Adrenal gland (tissue), 12 donors: ENCODE data around the gene SHISA2. TPM values are rescaled to one million over a fixed set of nuclear protein-coding genes. Genes with fewer than 3 reads are reported as not detected.

Source experiments
- DNase-seq, 7 donors: peaks; one replicate each; pipeline ENCODE4 v3.0.0-alpha.2; 2019 to 2020
- H3K27ac ChIP-seq, 5 donors: fragments of 200-600 bp; sonication (generic) in 4 of 5; 1 replicate in 3 of 5; 2 replicates in 2 of 5; pipeline versions ENCODE4 v1.5.1 to v1.8.0; 2016 to 2020; ENCODE audit warnings: mild to moderate bottlenecking in 1 of 5
- H3K27me3 ChIP-seq: fragments of 200-600 bp; 2 replicates; pipeline ENCODE4 v1.8.0; 2021
- H3K36me3 ChIP-seq, 2 donors: fragments of 200-600 bp; replicated peaks in 1 of 2; 1 replicate in 1 of 2; 2 replicates in 1 of 2; pipeline versions ENCODE4 v1.5.1 to v1.8.0; 2018 to 2022
- H3K4me1 ChIP-seq, 2 donors: fragments of 200-600 bp; replicated peaks in 1 of 2; 1 replicate in 1 of 2; 2 replicates in 1 of 2; pipeline versions ENCODE4 v1.5.1 to v1.8.0; 2018 to 2021
- H3K4me3 ChIP-seq, 4 donors: fragments of 200-600 bp; sonication (generic) in 3 of 4; one replicate each; pipeline ENCODE4 v1.5.1; 2016 to 2018
- H3K9me3 ChIP-seq, 3 donors: fragments of 200-600 bp; sonication (generic) in 1 of 3; replicated peaks in 1 of 3; 1 replicate in 2 of 3; 2 replicates in 1 of 3; pipeline versions ENCODE4 v1.5.1 to v1.8.0; 2016 to 2021
- CTCF ChIP-seq, 6 experiments: fragments of 450-650 bp in 4 of 6; fragments of 200-600 bp in 2 of 6; sonication (generic) in 1 of 6; IDR thresholded peaks; 1 replicate in 5 of 6; 2 replicates in 1 of 6; pipeline versions ENCODE4 v1.5.1 to v1.8.0; 2016 to 2021; ENCODE audit warnings: antibody characterized with exemption in 6 of 6, mild to moderate bottlenecking in 2 of 6, moderate library complexity in 1 of 6
- POLR2A ChIP-seq, 2 donors: fragments of 450-650 bp; IDR thresholded peaks; one replicate each; pipeline ENCODE4 v1.6.1; 2017; ENCODE audit warnings: antibody characterized with exemption in 2 of 2, mild to moderate bottlenecking in 2 of 2, moderate library complexity in 1 of 2
- WGBS, 4 donors: extraction: QIAGEN DNeasy Blood & Tissue Kit in 2 of 4; methylation state at CpG; one replicate each; pipeline versions ENCODE4 v1.1.5 to v1.1.7; 2013 to 2017; 5-methylcytosine and 5-hydroxymethylcytosine counted together
- intact Hi-C, 2 donors: fragments of 100-400 bp; cut with DNase I; formaldehyde crosslinking; loops; one replicate each; pipeline versions ENCODE4 v1.14.1 to v1.15.0; 2022 to 2023
- polyA plus RNA-seq, 3 donors: library from polyadenylated mRNA; stranded (reverse); fragments of 200-250 nt in 2 of 3; fragments of 350-450 nt in 1 of 3; fragmentation: Illumina TruSeq in 1 of 3; extraction: RNeasy Lipid Tissue Mini Kit (QIAGEN cat#74804) in 1 of 3; gene quantifications; one replicate each; pipeline ENCODE4 v1.2.3, GENCODE V29; 2013 to 2014
- total RNA-seq, 9 donors: library from RNA; depleted of rRNA in 4 of 9; stranded (reverse); fragments of >200 nt in 4 of 9; fragments of 120-200 nt in 1 of 9; fragmentation: NEBNext Ultra II Directional in 1 of 9; extraction: Animal tissue kit (Norgen Biotek cat#: 25700) in 1 of 9; gene quantifications; one replicate each; pipeline versions ENCODE4 v1.1.0 to v1.2.4, GENCODE V29; 2013 to 2023
- donor health status: healthy with polysubstance abuse.
- donor health status: Bipolar disorder and iron deficiency.
- donor health status: DM: yes; HTN: yes; CAD: no.
- donor health status: DM: no; HTN: no; CAD: no.
- donor health status: DM: no; HTN: no; CAD: no.
- donor health status: DM: yes; HTN: yes; CAD: no.

SHISA2 gene
- total and polyA plus RNA-seq, 12 donors: 0.07 to 2.6 (median 0.26) TPM; not detected in 5

- no peak overlapping the region for H3K4me3 ChIP-seq
- intact Hi-C loops: no loop called here
- H3K9me3 ChIP-seq: no peaks in the 10 kb centered on the region
- TF ChIP-seq CTCF (IDR thresholded peaks at IDR 0.05) (no peak), POLR2A (IDR thresholded peaks at IDR 0.05) (no peak)
- WGBS, 4 donors: 60 to 78% (median 65%) methylated on average over 2 of the region's 2 CpGs
- no peaks in the 10 kb centered on the region for H3K4me1 ChIP-seq
- H3K27ac ChIP-seq: no peak overlapping the region
- no peaks in the 10 kb centered on the region for H3K36me3 ChIP-seq
- no peak for DNase-seq
- H3K27me3 ChIP-seq: no peaks in the 10 kb centered on the region
Observed at GRCh38 chr13:26021516-26021915, 30.3 kb downstream of the SHISA2 start.

GRCh38 chr13:26020891-26021290 is 30.9 kb downstream of the SHISA2 start:
- H3K4me3 ChIP-seq: no peak overlapping the region
- no peaks in the 10 kb centered on the region for H3K36me3 ChIP-seq
- TF ChIP-seq POLR2A (IDR thresholded peaks at IDR 0.05) (no peak), CTCF (IDR thresholded peaks at IDR 0.05) (no peak)
- H3K27me3 ChIP-seq: no peaks in the 10 kb centered on the region
- no peaks in the 10 kb centered on the region for H3K9me3 ChIP-seq
- intact Hi-C loops: no loop called here
- 80 to 86% (median 85%) methylated on average over 7 of the region's 7 CpGs for WGBS, 4 donors
- no peak overlapping the region for H3K27ac ChIP-seq
- H3K4me1 ChIP-seq: no peaks in the 10 kb centered on the region
- DNase-seq: no peak

GRCh38 chr13:26019881-26020870 is 31.6 kb downstream of the SHISA2 start:
- no peak overlapping the region for H3K4me3 ChIP-seq
- intact Hi-C loops: no loop called here
- 80 to 85% (median 82%) methylated on average over 20 to 22 of the region's 22 CpGs for WGBS, 4 donors
- H3K27me3 ChIP-seq: no peaks in the 10 kb centered on the region
- H3K36me3 ChIP-seq: no peaks in the 10 kb centered on the region
- no peaks in the 10 kb centered on the region for H3K4me1 ChIP-seq
- H3K9me3 ChIP-seq: no peaks in the 10 kb centered on the region
- no peak for TF ChIP-seq POLR2A (IDR thresholded peaks at IDR 0.05)
- TF ChIP-seq CTCF (IDR thresholded peaks at IDR 0.05): no peak
- no peak for DNase-seq
- H3K27ac ChIP-seq: no peak overlapping the region

- Histone ChIP-seq H3K4me1 (no peaks in the 10 kb centered on the region), H3K27me3 (no peaks in the 10 kb centered on the region), H3K36me3 (no peaks in the 10 kb centered on the region), H3K27ac (no peak overlapping the region), H3K4me3 (no peak overlapping the region), H3K9me3 (no peaks in the 10 kb centered on the region)
- intact Hi-C loops: no loop called here
- no peak for TF ChIP-seq POLR2A (IDR thresholded peaks at IDR 0.05)
- TF ChIP-seq CTCF (IDR thresholded peaks at IDR 0.05): no peak
- WGBS, 4 donors: 87 to 90% (median 88%) methylated on average over 7 of the region's 7 CpGs
- DNase-seq: no peak
Observed at GRCh38 chr13:26019251-26019650, 32.6 kb downstream of the SHISA2 start.
